Stimulated activated CD8-positive, alpha-beta memory T cell treated with anti-CD3 and anti-CD28 coated beads, Interleukin-7, amount 100 ng/mL, for 24 hours (primary cell): ENCODE data around the gene MED13L.

Experiments used
- DNase-seq: peaks from one replicate; pipeline ENCODE4 v3.0.0-alpha.2; 2020; ENCODE audit warnings: low read depth

The MED13L gene

DNA sequence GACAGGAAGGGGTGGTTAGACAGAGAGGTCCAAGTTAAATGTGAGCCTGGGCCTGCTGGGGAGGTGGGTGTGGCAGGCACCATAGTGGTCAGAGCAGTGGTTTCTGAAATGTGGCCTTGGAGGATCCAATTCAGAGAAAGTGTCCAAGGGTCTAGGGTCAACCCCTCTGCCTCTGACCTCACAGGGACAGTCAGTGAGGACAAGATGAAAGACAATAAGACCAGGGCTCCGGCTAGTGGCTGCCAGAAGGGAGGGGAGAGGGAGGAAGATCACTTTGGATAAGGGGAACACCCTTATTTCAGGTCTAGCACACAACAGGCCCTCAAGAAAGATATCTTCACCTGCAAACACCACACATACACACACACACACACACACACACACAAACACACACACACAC, 335.1 kb downstream of the MED13L start:
- no peak for DNase-seq

GRCh38 chr12:115941362-115941761, 336.1 kb downstream of the MED13L start:
- DNase-seq, result no peak

DNA sequence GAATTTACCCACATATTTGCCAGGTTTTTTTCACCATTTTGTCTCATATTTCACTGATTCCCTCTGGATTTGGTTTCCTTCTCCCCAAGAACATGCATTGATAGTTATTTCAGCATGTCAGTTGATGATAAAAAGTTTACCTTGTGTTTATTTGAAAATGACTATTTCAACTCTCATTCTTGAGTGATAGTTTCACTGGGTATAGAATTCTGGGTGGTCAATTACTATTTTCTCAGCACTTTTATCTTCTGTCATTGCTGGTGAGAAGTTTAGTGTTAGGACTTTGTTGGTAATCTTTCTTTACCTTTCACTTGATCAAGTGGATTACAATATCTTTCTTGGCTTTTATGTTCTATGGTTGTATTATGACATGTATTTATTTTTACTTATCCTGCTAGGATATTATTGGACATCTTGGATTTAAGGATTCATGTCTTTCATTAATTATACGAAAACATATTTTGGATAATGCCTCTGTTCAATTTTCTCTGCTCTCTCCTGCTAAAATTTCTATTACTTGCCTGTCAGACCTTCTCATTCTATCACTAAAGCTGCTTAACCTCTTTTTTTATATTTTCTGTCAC, 338.6 kb downstream of the MED13L start:
- no peak for DNase-seq

GRCh38 chr12:115936997-115937916, 340.2 kb downstream of the MED13L start:
- no peak for DNase-seq

DNA sequence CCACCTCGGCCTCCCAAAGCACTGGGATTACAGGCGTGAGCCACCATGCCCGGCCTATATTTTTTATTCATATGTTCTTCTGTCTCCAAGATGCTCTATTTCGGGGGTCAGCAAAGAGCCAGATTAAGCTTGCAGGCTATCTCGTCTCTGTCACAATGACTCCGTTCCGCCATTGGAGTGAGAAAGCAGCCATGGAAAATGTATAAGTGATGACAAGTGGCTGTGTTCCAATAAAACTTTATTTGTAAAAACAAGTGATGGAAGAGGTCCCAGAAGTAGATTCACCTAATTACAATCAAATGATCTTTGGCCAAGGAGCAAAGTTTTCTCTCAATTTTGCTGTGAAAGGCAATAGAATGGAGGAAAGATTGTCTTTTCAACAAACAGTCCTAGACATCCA, 342.6 kb downstream of the MED13L start:
- DNase-seq, result no peak

GRCh38 chr12:115934046-115934445, 343.4 kb downstream of the MED13L start:
- DNase-seq, result no peak

- no peak for DNase-seq
These were observed 345.4 kb downstream of the MED13L start for GRCh38 chr12:115932066-115932465.

GRCh38 chr12:115930336-115930735, 347.2 kb downstream of the MED13L start:
- no peak for DNase-seq

DNA sequence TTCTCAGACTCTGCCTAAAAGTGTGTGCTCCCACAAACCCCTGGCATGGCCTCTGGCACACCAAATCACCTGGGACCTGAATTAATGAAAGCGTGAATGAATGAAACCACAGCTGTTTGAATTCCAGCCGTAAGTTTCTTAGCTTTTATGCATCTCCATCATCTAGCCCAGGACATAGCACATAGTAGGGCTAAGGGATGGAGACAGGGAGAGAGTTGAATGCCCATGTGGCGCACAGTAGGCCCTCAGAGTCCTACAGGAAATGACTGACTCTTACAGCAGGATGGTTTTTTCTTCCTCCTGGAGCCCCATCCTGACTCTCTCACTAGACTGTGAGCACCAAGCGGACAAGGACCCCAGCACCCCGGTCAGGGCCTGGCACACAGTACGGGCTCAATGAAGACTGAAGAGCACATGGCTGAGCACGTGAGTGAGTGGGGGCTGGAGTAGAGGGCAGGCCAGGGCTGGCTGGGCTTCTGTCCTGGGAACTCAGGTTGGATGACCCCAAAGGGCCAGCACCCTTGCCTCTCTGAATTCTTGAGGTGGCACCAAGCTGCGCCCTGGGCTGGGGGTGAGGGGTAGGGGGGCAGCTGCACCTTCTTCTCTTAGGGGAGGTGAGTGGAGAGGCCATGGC, 351.3 kb downstream of the MED13L start:
- DNase-seq, result no peak

DNA sequence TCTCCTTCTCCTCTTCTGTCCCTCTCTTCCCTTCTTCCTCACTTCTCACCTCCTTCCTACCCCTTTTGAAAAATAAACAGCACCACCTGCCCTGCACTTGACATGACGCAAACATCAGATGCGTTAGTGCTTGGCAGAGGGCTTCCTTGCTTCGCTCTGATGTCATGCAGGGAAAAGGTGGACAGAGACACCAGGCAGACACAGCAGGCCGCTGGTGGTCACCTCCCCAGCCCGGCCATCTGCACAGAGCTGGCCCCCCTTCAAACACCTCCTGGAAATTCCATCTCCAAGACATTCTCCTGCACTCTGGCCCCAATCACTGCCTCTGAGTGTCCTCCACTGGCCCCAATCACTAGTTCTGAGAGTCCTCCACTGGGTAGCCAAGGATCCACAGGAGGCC, 353.6 kb downstream of the MED13L start:
- no peak for DNase-seq

- no peak for DNase-seq
These were observed 354.4 kb downstream of the MED13L start for GRCh38 chr12:115922952-115923564.

DNA sequence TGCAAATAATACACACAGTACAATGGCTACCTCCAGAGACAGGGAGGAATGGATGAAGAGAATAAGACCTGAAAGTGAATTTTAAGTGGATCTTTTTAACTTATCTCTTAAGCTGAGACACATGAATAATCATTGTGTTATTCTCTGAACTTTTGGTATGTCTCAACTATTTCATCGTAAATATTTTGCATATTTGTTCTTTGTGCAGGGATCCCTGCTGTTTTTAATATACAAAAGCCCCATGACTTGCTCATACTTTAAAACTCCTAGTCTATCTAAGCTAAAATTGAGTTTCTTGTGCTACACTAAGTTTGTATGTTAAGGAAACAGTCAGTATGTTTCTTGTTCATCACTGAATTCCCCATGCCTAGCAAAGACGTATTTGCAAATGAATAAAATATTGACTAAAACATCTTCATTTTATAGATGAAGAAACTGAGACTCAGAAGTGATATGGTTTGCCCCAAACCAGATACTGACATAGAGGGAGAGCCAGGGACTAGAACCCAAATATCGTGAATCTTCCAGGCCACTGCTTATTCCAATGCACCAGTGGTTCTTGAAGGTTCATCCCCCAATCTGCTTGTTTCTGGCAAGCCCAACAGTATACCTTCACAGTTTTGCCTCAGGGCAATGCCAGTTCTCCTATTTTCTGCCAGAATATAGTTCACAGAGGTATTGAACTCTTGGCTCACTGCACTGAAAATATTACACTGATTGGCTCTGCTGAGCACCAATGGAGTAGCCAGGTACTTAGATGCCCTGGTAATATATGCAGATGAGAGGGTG, 356.9 kb downstream of the MED13L start:
- DNase-seq, result no peak

DNA sequence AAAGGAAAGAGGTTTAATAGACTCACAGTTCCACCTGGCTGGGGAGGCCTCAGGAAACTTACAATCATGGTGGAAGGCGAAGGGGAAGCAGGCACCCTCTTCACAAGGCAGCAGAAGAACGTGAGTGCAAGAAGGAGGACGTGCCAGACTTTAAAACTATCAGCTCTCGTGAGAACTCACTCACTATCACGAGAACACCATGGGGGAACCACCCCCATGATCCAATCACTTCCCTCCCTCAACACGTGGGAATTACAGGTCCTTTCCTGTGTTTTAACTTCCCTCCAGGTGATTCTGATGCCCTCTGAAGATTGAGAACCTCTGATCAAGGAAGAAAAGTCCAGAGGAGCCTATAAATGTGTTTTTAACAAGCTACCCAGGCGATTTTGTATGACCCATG, 358.7 kb downstream of the MED13L start:
- no peak for DNase-seq

GRCh38 chr12:115916910-115917668, 360.4 kb downstream of the MED13L start:
- DNase-seq, result peak; percentile 44

DNA sequence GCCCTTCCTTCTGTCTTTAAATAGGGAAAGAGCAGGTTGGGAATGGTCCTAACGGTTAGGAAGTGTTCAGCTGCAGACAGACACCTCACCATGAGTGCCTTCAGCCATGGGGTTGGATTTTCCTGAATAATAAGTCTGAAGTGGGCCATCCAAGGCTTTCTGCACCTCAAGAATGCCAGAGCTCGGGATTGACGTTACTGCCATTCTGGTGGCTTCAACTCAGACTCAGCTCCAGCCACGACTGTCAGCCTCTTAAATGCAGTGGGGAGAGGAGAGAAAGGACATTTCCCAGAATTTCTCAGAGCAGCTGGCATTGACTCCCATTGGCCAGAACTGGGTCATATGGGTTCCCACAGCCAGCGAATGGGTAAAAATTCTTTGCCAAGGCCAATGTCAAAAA, 363.4 kb downstream of the MED13L start:
- DNase-seq, result no peak

DNA sequence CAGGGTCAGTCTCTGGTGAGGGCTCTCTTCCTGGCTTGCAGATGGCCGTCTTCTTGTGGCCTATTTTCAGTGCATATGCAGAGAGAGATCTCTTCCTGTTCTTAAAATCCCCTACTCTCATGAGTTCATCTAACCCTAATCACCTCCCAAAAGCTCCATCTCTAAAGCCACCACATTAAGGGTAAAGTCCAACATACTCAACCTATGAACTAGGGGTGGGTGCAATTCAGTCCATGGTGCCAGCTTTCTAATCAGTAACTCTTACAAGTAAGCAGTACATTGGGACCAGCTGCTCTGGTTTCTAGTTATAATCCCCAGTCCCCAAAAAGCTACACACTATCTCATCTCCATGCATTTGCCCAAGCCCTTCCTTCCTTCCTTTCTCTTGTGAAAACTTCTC, 365.1 kb downstream of the MED13L start:
- no peak for DNase-seq

DNA sequence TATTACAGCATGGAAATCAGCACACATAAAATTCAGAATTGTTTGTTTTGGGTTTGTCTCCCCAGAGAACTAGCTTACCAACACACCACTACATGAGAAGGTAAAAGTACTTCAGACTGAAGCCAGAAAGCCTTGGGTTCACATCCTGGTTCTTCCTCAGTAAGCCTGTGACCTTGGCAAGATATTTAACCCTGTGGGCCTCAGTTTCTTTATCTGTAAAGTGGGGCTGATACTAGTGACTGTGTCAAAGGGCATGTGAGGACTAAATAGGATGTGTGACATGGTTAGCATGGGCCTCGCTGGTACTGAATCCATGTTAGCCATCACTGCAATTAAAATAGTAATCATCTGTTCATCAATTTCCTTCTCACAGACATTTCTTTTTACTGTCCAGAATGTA, 366.1 kb downstream of the MED13L start:
- DNase-seq, result no peak

GRCh38 chr12:115910057-115910456, 367.4 kb downstream of the MED13L start:
- no peak for DNase-seq
